Testis (tissue), 3 donors: Measurements from ENCODE around the gene BBC3. TPM values are rescaled to one million over a fixed set of nuclear protein-coding genes. Genes with fewer than 3 reads are reported as not detected.
A peak's percentile ranks its signal among the peaks of the same experiment; 100 is the strongest.

Source experiments
- DNase-seq: peaks from one replicate; pipeline ENCODE4 v3.0.0-alpha.2; 2019
- H3K27ac ChIP-seq, 2 donors: fragments of 200-600 bp; sonication (generic); one replicate each; pipeline ENCODE4 v1.5.1; 2019
- H3K27me3 ChIP-seq: fragments of 200-600 bp; sonication (generic); one replicate; pipeline ENCODE4 v1.5.1; 2019
- H3K36me3 ChIP-seq: fragments of 200-600 bp; sonication (generic); one replicate; pipeline ENCODE4 v1.5.1; 2017; ENCODE audit warnings: low read depth; ENCODE audit errors: missing control alignments
- H3K4me1 ChIP-seq: fragments of 200-600 bp; sonication (generic); one replicate; pipeline ENCODE4 v1.5.1; 2019
- H3K4me3 ChIP-seq, 2 donors: fragments of 200-600 bp; sonication (generic); one replicate each; pipeline ENCODE4 v1.5.1; 2017 to 2019
- H3K9me3 ChIP-seq: fragments of 200-600 bp; sonication (generic); one replicate; pipeline ENCODE4 v1.5.1; 2017
- CTCF ChIP-seq, 3 experiments: fragments of 450-650 bp in 2 of 3; fragments of 200-600 bp in 1 of 3; sonication (generic) in 1 of 3; IDR thresholded peaks; one replicate each; pipeline ENCODE4 v1.5.1; 2016 to 2019; ENCODE audit warnings: antibody characterized with exemption in 3 of 3, mild to moderate bottlenecking in 2 of 3, moderate library complexity in 1 of 3
- POLR2A ChIP-seq: fragments of 450-650 bp; IDR thresholded peaks from one replicate; pipeline ENCODE4 v1.6.1; 2017; ENCODE audit warnings: antibody characterized with exemption, mild to moderate bottlenecking, moderate library complexity
- WGBS, 2 donors: methylation state at CpG; one replicate each; pipeline ENCODE4 v1.1.5; 2018; 5-methylcytosine and 5-hydroxymethylcytosine counted together
- intact Hi-C: fragments of 100-400 bp; cut with DNase I; formaldehyde crosslinking; loops from one replicate; pipeline ENCODE4 v1.15.1; 2023; ENCODE audit warnings: low total_unique reads
- polyA plus RNA-seq: library from polyadenylated mRNA; stranded (reverse); fragments of 350-450 nt; fragmentation: Illumina TruSeq; extraction: RNeasy Lipid Tissue Mini Kit (QIAGEN cat#74804); gene quantifications from one replicate; pipeline ENCODE4 v1.2.3, GENCODE V29; 2014; ENCODE audit warnings: low read depth, low replicate concordance; ENCODE audit not compliant: insufficient read depth
- total RNA-seq, 2 donors: library from RNA; depleted of rRNA; stranded (reverse); fragments of >200 nt; gene quantifications; one replicate each; pipeline ENCODE4 v1.2.3, GENCODE V29; 2016

The BBC3 gene
- total and polyA plus RNA-seq, 3 donors from 2014 or later = 3.3 to 10.2 (median 10.0) TPM

- 0 to 7% methylated on average over 7 to 32 of the region's 62 CpGs for WGBS, 2 donors
- TF ChIP-seq POLR2A (no peak), CTCF (IDR thresholded peaks at IDR 0.05) (no peak)
- Histone ChIP-seq H3K36me3 (no peaks in the 10 kb centered on the region), H3K4me3 (peak overlapping the region in 1 of 2 donors; percentile 40), H3K27ac (no peak overlapping the region), H3K9me3 (no peaks in the 10 kb centered on the region), H3K4me1 (peaks cover 14% of the 10 kb centered on the region), H3K27me3 (no peaks in the 10 kb centered on the region)
- intact Hi-C loops = no loop called here
- peak; percentile 66 for DNase-seq
Observed at GRCh38 chr19:47239610-47240296, 8.8 kb upstream of the BBC3 start.

DNA sequence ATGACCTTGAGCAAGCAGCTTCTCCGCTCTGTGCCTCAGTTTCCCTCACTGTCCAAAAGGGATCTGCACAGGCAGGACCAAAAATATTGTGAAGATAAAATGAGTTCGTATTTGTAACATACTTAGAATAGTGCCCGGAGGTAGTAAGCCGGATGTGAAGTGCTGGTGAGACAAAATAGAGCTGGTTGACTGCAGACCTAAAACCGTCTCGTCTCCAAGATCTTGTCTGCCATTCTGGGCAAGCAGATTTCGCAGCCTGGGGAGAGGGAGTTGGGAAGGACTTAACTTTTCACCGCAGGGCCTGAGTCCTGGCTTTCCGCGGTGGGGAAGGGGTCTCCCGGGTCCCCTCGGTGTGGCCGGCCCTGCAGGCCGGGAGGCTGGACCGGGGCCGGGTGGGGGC lies 8.2 kb upstream of the BBC3 start:
- 6 to 10% methylated on average over 10 to 15 of the region's 16 CpGs for WGBS, 2 donors
- no peaks in the 10 kb centered on the region for H3K27me3 ChIP-seq
- TF ChIP-seq CTCF (IDR thresholded peaks at IDR 0.05) (no peak), POLR2A (no peak)
- H3K36me3 ChIP-seq = no peaks in the 10 kb centered on the region
- H3K9me3 ChIP-seq = no peaks in the 10 kb centered on the region
- H3K4me1 ChIP-seq = peaks cover 8% of the 10 kb centered on the region
- DNase-seq = no peak
- peak overlapping the region in 1 of 2 donors; percentile 40 for H3K4me3 ChIP-seq
- intact Hi-C loops = no loop called here
- no peak overlapping the region for H3K27ac ChIP-seq

- intact Hi-C loops = no loop called here
Observed at GRCh38 chr19:47236072-47236675, 5.2 kb upstream of the BBC3 start.

GRCh38 chr19:47232422-47233211 lies 1.6 kb upstream of the BBC3 start:
- no peaks in the 10 kb centered on the region for H3K27me3 ChIP-seq
- 62 to 66% methylated on average over 16 of the region's 16 CpGs for WGBS, 2 donors
- H3K9me3 ChIP-seq = no peaks in the 10 kb centered on the region
- intact Hi-C loops = no loop called here
- TF ChIP-seq CTCF (IDR thresholded peaks at IDR 0.05) = no peak
- no peak for TF ChIP-seq POLR2A
- peaks cover 15% of the 10 kb centered on the region for H3K4me1 ChIP-seq
- no peaks in the 10 kb centered on the region for H3K36me3 ChIP-seq
- no peak overlapping the region for H3K4me3 ChIP-seq
- H3K27ac ChIP-seq = peak overlapping the region in 1 of 2 donors; percentile 99
- no peak for DNase-seq

More at GRCh38 chr19:47236072-47236675, 5.2 kb upstream of the BBC3 start:
- DNase-seq = no peak
- no peaks in the 10 kb centered on the region for H3K27me3 ChIP-seq
- H3K4me1 ChIP-seq = peaks cover 8% of the 10 kb centered on the region
- no peaks in the 10 kb centered on the region for H3K9me3 ChIP-seq
- no peak overlapping the region for H3K27ac ChIP-seq
- no peak overlapping the region for H3K4me3 ChIP-seq
- H3K36me3 ChIP-seq = no peaks in the 10 kb centered on the region
- no peak for TF ChIP-seq CTCF (IDR thresholded peaks at IDR 0.05)
- TF ChIP-seq POLR2A = no peak
- 91% methylated on average over 12 of the region's 12 CpGs for WGBS, 2 donors
